ENCODE measurements around the gene TYMS.

TYMS gene

DNA sequence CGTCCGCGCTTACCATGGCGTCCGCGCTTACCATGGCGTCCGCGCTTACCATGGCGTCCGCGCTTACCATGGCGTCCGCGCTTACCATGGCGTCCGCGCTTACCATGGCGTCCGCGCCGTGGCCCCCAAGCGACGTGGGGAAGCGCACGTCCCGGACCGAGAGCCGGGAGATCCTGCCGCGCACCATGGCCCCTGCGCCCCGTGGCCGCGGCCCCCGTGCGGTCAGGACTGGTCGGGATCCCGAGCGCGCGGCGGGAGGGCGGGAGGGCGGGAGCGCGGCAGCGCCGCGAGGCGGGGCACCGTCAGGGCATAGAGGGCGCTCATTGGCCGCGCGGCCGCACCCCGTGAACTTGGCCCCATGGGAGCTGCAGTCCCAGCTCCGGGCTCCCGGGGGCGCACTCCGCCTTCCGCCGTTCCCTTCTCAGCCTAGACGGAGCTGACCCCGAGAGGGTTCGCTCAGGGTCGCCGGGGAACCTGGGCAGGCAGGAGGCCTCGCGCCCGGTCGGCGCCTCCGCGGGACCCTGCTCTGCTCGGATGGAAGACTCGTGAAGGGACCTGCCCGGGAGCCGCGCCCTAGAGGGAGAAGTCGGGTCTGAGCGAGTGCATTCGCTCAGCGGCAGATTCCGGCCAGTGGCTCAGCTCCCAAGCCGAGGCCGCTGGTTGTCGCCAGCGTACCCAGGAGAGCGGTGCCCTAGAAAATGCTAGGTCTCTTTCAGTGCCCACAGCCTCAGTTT lies 55.1 kb downstream of the TYMS start, which contains the start of gene ENOSF1:
Gene ENOSF1 (minus strand): TSS at position 230 of the 734 bp plus-strand sequence. CDS start 43 bp downstream, at position 187.
- peak; percentile 92 for DNase-seq

DNA sequence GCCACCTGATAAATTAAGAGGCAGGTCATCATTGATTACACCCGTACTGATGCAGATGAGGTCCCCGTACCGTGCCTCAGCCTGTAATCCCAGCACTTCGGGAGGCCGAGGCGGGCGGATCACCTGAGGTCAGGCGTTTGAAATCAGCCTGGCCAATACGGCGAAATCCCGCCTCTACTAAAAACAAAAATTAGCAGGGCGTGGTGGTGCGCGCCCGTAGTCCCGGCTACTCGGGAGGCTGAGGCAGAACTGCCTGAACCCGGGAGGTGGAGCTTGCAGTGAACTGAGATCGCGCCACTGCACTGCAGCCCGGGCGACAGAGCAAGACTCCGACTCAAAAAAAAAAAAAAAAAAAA lies 55.7 kb downstream of the TYMS start:
- DNase-seq: no peak

DNA sequence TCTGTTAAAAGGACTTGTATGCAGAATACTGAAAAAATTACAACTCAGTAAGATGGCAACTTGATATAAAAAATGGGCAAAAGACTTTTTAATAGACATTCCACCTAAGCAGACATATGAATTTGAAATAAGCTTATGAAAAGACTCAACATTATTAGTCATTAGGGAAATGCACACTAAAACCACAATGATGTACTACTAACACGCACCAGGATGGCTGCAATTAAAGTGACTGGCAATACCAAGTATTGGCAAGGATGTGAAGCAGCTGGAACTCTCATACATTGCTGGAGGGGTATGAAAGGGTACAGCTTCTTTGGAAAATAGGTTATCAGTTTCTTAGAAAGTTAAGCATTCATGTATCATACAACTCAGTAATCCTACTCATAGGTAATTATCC lies 58.2 kb downstream of the TYMS start:
- DNase-seq: no peak

DNA sequence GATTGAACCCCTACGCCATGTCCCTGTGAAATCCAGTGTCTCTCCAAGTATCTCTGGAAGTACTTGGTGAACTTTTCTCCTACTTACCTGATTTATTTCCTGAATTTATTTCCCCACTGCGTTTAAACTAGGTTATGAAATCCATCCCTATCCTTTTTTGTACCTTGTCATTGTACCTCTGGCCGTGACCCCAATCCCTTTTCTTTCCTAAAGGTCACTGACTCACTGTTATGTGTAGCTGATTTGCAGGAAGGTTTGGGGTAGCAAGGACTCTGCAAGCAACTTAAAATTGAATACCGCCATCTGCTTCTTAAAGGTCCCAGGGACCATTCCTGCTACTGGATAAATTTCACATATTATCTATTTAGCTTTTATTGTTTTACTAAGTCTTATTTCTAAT lies 59.5 kb downstream of the TYMS start:
- no peak for DNase-seq

All from eye (tissue), 1 donor.